HG03342 (cell line): ENCODE results near the gene KIF3A.

Experiments
- ATAC-seq: cut with Tn5 transposase; IDR thresholded peaks from one replicate; pipeline ENCODE4 v1.9.1; 2021; ENCODE audit warnings: mild to moderate bottlenecking, moderate library complexity; ENCODE audit not compliant: unreplicated experiment

The KIF3A gene

GRCh38 chr5:132646583-132647266, 90.6 kb downstream of the KIF3A start:
- no peak for ATAC-seq

GRCh38 chr5:132644177-132644576, 93.2 kb downstream of the KIF3A start:
- ATAC-seq = no peak
